ENCODE results near the gene ATG2B. TPM values are rescaled to one million over a fixed set of nuclear protein-coding genes. Genes with fewer than 3 reads are reported as not detected.

The ATG2B gene
- total and polyA plus RNA-seq, 9 of the 15 experiments (the other 6 are each of a cell fraction or from before 2014, with no cell fraction given): 0.83 to 12.9 (median 8.7) TPM

GRCh38 chr14:96407935-96408570, 44.9 kb upstream of the ATG2B start (continued):
- TF ChIP-seq ZMIZ1 (IDR thresholded peaks at IDR 0.05; ENCODE audit: low read depth in 2 of 2, low read length in 2 of 2): no peak
- peak; percentile 7; the same call in 1 of the 2 replicates for TF ChIP-seq TAL1 (IDR thresholded peaks at IDR 0.05)
- no peak for TF ChIP-seq ZNF75A (CRISPR knock-in tag; IDR thresholded peaks at IDR 0.05)
- no peak for TF ChIP-seq USF2 (CRISPR knock-in tag; IDR thresholded peaks at IDR 0.05)
- no peak for TF ChIP-seq ZNF583 (CRISPR knock-in tag; IDR thresholded peaks at IDR 0.05)
- TF ChIP-seq TCF3 (CRISPR knock-in tag; IDR thresholded peaks at IDR 0.05): peak; percentile 35; the same call in 1 of the 2 replicates
- TF ChIP-seq SAFB2 (IDR thresholded peaks at IDR 0.05; ENCODE audit: borderline replicate concordance, low read depth, low read length, severe bottlenecking): no peak
- TF ChIP-seq ZNF57 (CRISPR knock-in tag; IDR thresholded peaks at IDR 0.05): no peak
